Loucy (cell line): ENCODE results near the gene ZNF235.
A peak's percentile ranks its signal among the peaks of the same experiment; 100 is the strongest.

Experiments
- H2AFZ ChIP-seq: fragments of 200-600 bp; sonication (generic); 2 replicates; pipeline ENCODE4 v1.6.0; 2016; ENCODE audit warnings: antibody characterized with exemption, mild to moderate bottlenecking, low read length, moderate library complexity
- H3F3A ChIP-seq: fragments of 200-600 bp; 2 replicates; pipeline ENCODE4 v1.6.0; 2016; ENCODE audit warnings: antibody characterized with exemption, low read depth, mild to moderate bottlenecking
- H3K27me3 ChIP-seq: fragments of 200-600 bp; sonication (generic); 2 replicates; pipeline ENCODE4 v1.6.1; 2014; ENCODE audit warnings: low read length, mild to moderate bottlenecking; ENCODE audit not compliant: insufficient read depth, poor library complexity, severe bottlenecking
- H3K36me3 ChIP-seq: fragments of 200-600 bp; sonication (generic); 2 replicates; pipeline ENCODE4 v1.6.1; 2016; ENCODE audit warnings: low read length; ENCODE audit not compliant: insufficient read depth
- H3K4me1 ChIP-seq: fragments of 200-600 bp; sonication (generic); 2 replicates; pipeline ENCODE4 v1.5.1; 2014; ENCODE audit warnings: low read length, mild to moderate bottlenecking; ENCODE audit not compliant: insufficient read depth, poor library complexity, severe bottlenecking
- H3K4me2 ChIP-seq: fragments of 200-600 bp; sonication (generic); 2 replicates; pipeline ENCODE4 v1.6.0; 2014; ENCODE audit warnings: antibody characterized with exemption, low read length, low read depth, mild to moderate bottlenecking; ENCODE audit not compliant: poor library complexity, severe bottlenecking
- H3K4me3 ChIP-seq: fragments of 200-600 bp; sonication (generic); 2 replicates; pipeline ENCODE4 v1.5.1; 2014; ENCODE audit warnings: low read length, mild to moderate bottlenecking, mixed read lengths; ENCODE audit not compliant: poor library complexity, severe bottlenecking
- H3K79me2 ChIP-seq: fragments of 200-600 bp; sonication (generic); 2 replicates; pipeline ENCODE4 v1.6.1; 2014; ENCODE audit warnings: low read length; ENCODE audit not compliant: insufficient read depth
- H3K9ac ChIP-seq: fragments of 200-600 bp; sonication (generic); 2 replicates; pipeline ENCODE4 v1.6.0; 2014; ENCODE audit warnings: mild to moderate bottlenecking, low read depth, low read length, moderate library complexity; ENCODE audit not compliant: poor library complexity, severe bottlenecking
- H3K9me2 ChIP-seq: fragments of 200-600 bp; sonication (generic); replicated peaks from 2 replicates; pipeline ENCODE4 v1.6.1; 2016; ENCODE audit warnings: low read depth, low read length, mixed read lengths
- H3K9me3 ChIP-seq: fragments of 200-600 bp; sonication (generic); 2 replicates; pipeline ENCODE4 v1.6.1; 2014; ENCODE audit warnings: mild to moderate bottlenecking, antibody characterized with exemption, low read length, low read depth; ENCODE audit not compliant: insufficient read depth
- H4K20me1 ChIP-seq: fragments of 200-600 bp; sonication (generic); 2 replicates; pipeline ENCODE4 v1.6.0; 2014; ENCODE audit warnings: antibody characterized with exemption, low read length, mild to moderate bottlenecking; ENCODE audit not compliant: insufficient read depth, poor library complexity, severe bottlenecking
- EZH2phosphoT487 ChIP-seq: fragments of 200-600 bp; IDR thresholded peaks from 2 replicates; pipeline ENCODE4 v1.6.1; 2018; ENCODE audit warnings: antibody characterized with exemption, mild to moderate bottlenecking, moderate library complexity, borderline replicate concordance
- TF ChIP-seq, protein P1 (sequence below): fragments of 200-600 bp; sonication (generic); conservative IDR thresholded peaks from 2 replicates; pipeline ENCODE4 v1.5.1; 2014; ENCODE audit warnings: mild to moderate bottlenecking, antibody characterized with exemption, low read length

ZNF235 gene

GRCh38 chr19:44303320-44303719, 1.5 kb downstream of the ZNF235 start:
- Histone ChIP-seq H3K9me2 (no peaks in the 10 kb centered on the region), H3K9ac (peak overlapping the region; percentile 75), H3K9me3 (no peaks in the 10 kb centered on the region), H3K4me1 (peaks cover 14% of the 10 kb centered on the region), H3K27me3 (no peaks in the 10 kb centered on the region), H4K20me1 (no peaks in the 10 kb centered on the region), H3K36me3 (peaks cover 9% of the 10 kb centered on the region; the same call in 1 of the 2 replicates), H3K4me2 (peak overlapping the region; percentile 94), H3K79me2 (peaks cover 14% of the 10 kb centered on the region), H2AFZ (no peak overlapping the region), H3F3A (no peaks in the 10 kb centered on the region), H3K4me3 (peak overlapping the region; percentile 91)
- TF ChIP-seq, protein P1, sequence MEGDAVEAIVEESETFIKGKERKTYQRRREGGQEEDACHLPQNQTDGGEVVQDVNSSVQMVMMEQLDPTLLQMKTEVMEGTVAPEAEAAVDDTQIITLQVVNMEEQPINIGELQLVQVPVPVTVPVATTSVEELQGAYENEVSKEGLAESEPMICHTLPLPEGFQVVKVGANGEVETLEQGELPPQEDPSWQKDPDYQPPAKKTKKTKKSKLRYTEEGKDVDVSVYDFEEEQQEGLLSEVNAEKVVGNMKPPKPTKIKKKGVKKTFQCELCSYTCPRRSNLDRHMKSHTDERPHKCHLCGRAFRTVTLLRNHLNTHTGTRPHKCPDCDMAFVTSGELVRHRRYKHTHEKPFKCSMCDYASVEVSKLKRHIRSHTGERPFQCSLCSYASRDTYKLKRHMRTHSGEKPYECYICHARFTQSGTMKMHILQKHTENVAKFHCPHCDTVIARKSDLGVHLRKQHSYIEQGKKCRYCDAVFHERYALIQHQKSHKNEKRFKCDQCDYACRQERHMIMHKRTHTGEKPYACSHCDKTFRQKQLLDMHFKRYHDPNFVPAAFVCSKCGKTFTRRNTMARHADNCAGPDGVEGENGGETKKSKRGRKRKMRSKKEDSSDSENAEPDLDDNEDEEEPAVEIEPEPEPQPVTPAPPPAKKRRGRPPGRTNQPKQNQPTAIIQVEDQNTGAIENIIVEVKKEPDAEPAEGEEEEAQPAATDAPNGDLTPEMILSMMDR: no peak
- no peak for TF ChIP-seq EZH2phosphoT487

- Histone ChIP-seq H3K4me3 (no peak overlapping the region), H3F3A (no peaks in the 10 kb centered on the region), H3K27me3 (no peaks in the 10 kb centered on the region)
Observed at GRCh38 chr19:44284968-44285367, 19.9 kb downstream of the ZNF235 start.

DNA sequence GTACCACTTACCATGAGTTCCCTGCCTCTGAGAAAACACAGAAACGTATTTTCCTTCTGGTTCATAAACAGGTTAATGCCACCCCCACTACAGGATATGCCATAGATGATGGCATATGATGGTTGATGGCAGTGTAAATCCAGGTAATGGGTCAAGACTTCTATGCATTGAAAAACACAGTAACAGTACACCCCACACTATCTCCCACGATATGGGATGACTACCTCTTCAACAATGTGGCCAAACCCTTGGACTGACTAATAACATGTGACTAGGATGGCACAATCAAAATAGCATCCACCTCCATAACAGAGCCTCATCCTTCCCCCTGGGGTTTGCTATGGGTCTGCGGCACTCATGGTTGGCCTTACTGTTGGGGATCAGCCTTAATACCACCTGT, 22.0 kb downstream of the ZNF235 start:
- Histone ChIP-seq H3K27me3 (no peaks in the 10 kb centered on the region), H3K4me3 (no peak overlapping the region), H3K4me2 (no peak overlapping the region), H3K9me2 (no peaks in the 10 kb centered on the region), H3K79me2 (no peaks in the 10 kb centered on the region), H3K4me1 (no peaks in the 10 kb centered on the region), H3K9me3 (no peaks in the 10 kb centered on the region), H2AFZ (no peak overlapping the region), H3K9ac (no peak overlapping the region), H3K36me3 (peaks cover 13% of the 10 kb centered on the region; the same call in 1 of the 2 replicates), H3F3A (no peaks in the 10 kb centered on the region), H4K20me1 (no peaks in the 10 kb centered on the region)
- no peak for TF ChIP-seq EZH2phosphoT487

More at GRCh38 chr19:44284968-44285367, 19.9 kb downstream of the ZNF235 start:
- Histone ChIP-seq H2AFZ (no peak overlapping the region), H3K9me3 (no peaks in the 10 kb centered on the region), H3K4me1 (no peaks in the 10 kb centered on the region), H4K20me1 (no peaks in the 10 kb centered on the region), H3K36me3 (peaks cover 34% of the 10 kb centered on the region; the same call in 1 of the 2 replicates), H3K4me2 (no peak overlapping the region), H3K9me2 (no peaks in the 10 kb centered on the region), H3K79me2 (no peaks in the 10 kb centered on the region), H3K9ac (no peak overlapping the region)
- TF ChIP-seq, protein P1: no peak
- TF ChIP-seq EZH2phosphoT487: no peak

DNA sequence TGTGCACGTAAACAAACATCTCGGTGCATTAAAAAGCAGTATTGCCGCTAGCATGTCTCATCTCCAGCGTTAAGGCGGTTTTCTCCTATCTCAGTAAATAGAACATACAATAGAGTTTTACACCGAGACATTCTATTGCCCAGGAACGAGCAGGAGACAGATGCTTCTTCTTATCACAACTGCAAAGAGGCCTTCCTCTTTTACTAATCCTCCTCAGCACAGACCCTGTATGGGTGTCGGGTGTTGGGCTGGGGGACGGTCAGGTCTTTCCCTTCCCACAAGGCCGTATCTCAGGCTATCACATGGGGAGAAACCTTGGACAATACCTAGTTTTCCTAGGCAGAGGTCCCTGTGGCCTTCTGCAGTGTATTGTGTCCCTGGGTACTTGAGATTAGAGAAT, 23.9 kb downstream of the ZNF235 start:
- no peak overlapping the region for H3K4me3 ChIP-seq
- TF ChIP-seq EZH2phosphoT487: no peak
- TF ChIP-seq, protein P1: no peak
- H3K36me3 ChIP-seq: no peaks in the 10 kb centered on the region
- H2AFZ ChIP-seq: no peak overlapping the region
- H3K9ac ChIP-seq: no peak overlapping the region
- H3K4me2 ChIP-seq: no peak overlapping the region
- no peaks in the 10 kb centered on the region for H3F3A ChIP-seq
- H3K4me1 ChIP-seq: no peaks in the 10 kb centered on the region
- H3K27me3 ChIP-seq: no peaks in the 10 kb centered on the region
- H3K9me2 ChIP-seq: no peaks in the 10 kb centered on the region
- H3K79me2 ChIP-seq: no peaks in the 10 kb centered on the region
- H3K9me3 ChIP-seq: no peaks in the 10 kb centered on the region
- no peaks in the 10 kb centered on the region for H4K20me1 ChIP-seq
